HepG2 (cell line): ENCODE data around the gene NRAS.
A peak's percentile ranks its signal among the peaks of the same experiment; 100 is the strongest.

Experiments used
- MAFG ChIP-seq: sonication (generic); formaldehyde crosslinking; IDR thresholded peaks from 2 replicates; pipeline ENCODE4 v1.5.1; 2020; ENCODE audit warnings: mild to moderate bottlenecking, missing genetic modification reagents
- RAD21 ChIP-seq: fragments of 450-650 bp; formaldehyde crosslinking; IDR thresholded peaks from 2 replicates; pipeline ENCODE4 v1.5.0; 2020; ENCODE audit warnings: mild to moderate bottlenecking
- RXRB ChIP-seq: IDR thresholded peaks from 2 replicates; pipeline ENCODE4 v1.6.1; 2016; ENCODE audit warnings: borderline replicate concordance, missing genetic modification reagents, missing compliant biosample characterization
- SP2 ChIP-seq: sonication (generic); formaldehyde crosslinking; IDR thresholded peaks from 2 replicates; pipeline ENCODE4 v1.5.1; 2020; ENCODE audit warnings: mild to moderate bottlenecking, missing genetic modification reagents
- ZBTB21 ChIP-seq: sonication (generic); formaldehyde crosslinking; IDR thresholded peaks from 2 replicates; pipeline ENCODE4 v1.4.0; 2020; ENCODE audit warnings: missing genetic modification reagents
- ZC3H4 ChIP-seq: sonication (generic); formaldehyde crosslinking; IDR thresholded peaks from 2 replicates; pipeline ENCODE4 v1.4.0; 2020; ENCODE audit warnings: missing genetic modification reagents, borderline replicate concordance
- TF ChIP-seq, protein P1 (sequence below): sonication (generic); formaldehyde crosslinking; IDR thresholded peaks from 2 replicates; pipeline ENCODE4 v1.5.0; 2020; ENCODE audit warnings: mild to moderate bottlenecking, missing genetic modification reagents, moderate library complexity
- TF ChIP-seq, protein P2 (sequence below): sonication (generic); formaldehyde crosslinking; IDR thresholded peaks from 2 replicates; pipeline ENCODE4 v1.4.0; 2020; ENCODE audit warnings: missing genetic modification reagents
- TF ChIP-seq, protein P3 (sequence below): sonication (generic); formaldehyde crosslinking; IDR thresholded peaks from 2 replicates; pipeline ENCODE4 v1.4.0; 2020; ENCODE audit warnings: missing genetic modification reagents

DNA sequence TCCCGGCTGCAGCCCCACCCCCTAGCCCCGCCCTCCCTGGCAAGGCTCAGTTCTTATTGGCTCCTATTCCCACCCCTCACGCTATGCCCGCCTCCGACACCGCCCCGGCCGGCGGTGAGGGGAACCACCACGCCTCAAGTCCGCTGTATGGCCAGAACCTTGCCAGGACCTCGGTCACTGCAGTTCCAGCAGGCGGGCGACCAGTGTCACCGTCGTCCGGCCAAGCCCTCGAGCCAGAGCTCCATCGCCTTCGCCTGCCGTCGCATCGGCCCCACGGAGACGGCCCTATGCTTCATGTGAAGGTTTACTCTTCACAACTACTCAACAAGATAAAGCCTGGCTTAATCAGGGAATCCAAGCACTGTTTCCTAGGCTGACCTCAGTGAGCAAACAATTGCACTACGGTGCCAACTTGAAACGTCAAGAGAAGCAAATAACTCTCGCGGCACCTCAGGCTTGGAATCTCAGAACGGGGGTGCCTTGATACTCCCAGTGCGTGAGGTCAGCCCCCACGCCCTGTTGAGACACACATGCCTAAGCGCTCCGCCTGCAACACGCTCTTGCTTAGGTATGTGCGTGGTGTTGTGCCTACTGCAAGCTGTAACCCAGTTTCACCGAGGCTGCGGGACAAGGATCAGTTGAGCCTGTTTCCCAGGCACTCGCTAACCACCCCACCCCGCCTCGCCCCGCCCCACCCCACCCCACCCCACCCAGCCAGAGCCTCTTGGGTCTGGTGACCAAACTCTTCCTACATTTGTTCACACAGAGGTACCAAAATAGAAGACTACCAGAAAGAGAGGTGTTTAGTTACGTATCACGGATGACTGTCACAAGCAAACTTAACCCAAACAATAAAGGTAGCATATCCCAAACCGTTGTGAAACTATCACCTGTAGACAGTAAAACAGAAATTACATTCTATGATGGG, 46.2 kb downstream of the NRAS start:
- TF ChIP-seq, protein P1, sequence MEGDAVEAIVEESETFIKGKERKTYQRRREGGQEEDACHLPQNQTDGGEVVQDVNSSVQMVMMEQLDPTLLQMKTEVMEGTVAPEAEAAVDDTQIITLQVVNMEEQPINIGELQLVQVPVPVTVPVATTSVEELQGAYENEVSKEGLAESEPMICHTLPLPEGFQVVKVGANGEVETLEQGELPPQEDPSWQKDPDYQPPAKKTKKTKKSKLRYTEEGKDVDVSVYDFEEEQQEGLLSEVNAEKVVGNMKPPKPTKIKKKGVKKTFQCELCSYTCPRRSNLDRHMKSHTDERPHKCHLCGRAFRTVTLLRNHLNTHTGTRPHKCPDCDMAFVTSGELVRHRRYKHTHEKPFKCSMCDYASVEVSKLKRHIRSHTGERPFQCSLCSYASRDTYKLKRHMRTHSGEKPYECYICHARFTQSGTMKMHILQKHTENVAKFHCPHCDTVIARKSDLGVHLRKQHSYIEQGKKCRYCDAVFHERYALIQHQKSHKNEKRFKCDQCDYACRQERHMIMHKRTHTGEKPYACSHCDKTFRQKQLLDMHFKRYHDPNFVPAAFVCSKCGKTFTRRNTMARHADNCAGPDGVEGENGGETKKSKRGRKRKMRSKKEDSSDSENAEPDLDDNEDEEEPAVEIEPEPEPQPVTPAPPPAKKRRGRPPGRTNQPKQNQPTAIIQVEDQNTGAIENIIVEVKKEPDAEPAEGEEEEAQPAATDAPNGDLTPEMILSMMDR: peak; percentile 23; the same call in 1 of the 2 replicates
- peak; percentile 84 for TF ChIP-seq SP2
- TF ChIP-seq, protein P2, sequence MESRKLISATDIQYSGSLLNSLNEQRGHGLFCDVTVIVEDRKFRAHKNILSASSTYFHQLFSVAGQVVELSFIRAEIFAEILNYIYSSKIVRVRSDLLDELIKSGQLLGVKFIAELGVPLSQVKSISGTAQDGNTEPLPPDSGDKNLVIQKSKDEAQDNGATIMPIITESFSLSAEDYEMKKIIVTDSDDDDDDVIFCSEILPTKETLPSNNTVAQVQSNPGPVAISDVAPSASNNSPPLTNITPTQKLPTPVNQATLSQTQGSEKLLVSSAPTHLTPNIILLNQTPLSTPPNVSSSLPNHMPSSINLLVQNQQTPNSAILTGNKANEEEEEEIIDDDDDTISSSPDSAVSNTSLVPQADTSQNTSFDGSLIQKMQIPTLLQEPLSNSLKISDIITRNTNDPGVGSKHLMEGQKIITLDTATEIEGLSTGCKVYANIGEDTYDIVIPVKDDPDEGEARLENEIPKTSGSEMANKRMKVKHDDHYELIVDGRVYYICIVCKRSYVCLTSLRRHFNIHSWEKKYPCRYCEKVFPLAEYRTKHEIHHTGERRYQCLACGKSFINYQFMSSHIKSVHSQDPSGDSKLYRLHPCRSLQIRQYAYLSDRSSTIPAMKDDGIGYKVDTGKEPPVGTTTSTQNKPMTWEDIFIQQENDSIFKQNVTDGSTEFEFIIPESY (CRISPR knock-in tag): no peak
- no peak for TF ChIP-seq ZC3H4 (CRISPR knock-in tag)
- TF ChIP-seq ZBTB21: no peak
- TF ChIP-seq MAFG (CRISPR knock-in tag): no peak
- TF ChIP-seq, protein P3, sequence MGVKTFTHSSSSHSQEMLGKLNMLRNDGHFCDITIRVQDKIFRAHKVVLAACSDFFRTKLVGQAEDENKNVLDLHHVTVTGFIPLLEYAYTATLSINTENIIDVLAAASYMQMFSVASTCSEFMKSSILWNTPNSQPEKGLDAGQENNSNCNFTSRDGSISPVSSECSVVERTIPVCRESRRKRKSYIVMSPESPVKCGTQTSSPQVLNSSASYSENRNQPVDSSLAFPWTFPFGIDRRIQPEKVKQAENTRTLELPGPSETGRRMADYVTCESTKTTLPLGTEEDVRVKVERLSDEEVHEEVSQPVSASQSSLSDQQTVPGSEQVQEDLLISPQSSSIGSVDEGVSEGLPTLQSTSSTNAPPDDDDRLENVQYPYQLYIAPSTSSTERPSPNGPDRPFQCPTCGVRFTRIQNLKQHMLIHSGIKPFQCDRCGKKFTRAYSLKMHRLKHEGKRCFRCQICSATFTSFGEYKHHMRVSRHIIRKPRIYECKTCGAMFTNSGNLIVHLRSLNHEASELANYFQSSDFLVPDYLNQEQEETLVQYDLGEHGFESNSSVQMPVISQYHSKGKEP (CRISPR knock-in tag): no peak
- no peak for TF ChIP-seq RXRB (CRISPR knock-in tag)
- TF ChIP-seq RAD21 (CRISPR knock-in tag): no peak
